ENCODE measurements around the gene CHGA.

DNA sequence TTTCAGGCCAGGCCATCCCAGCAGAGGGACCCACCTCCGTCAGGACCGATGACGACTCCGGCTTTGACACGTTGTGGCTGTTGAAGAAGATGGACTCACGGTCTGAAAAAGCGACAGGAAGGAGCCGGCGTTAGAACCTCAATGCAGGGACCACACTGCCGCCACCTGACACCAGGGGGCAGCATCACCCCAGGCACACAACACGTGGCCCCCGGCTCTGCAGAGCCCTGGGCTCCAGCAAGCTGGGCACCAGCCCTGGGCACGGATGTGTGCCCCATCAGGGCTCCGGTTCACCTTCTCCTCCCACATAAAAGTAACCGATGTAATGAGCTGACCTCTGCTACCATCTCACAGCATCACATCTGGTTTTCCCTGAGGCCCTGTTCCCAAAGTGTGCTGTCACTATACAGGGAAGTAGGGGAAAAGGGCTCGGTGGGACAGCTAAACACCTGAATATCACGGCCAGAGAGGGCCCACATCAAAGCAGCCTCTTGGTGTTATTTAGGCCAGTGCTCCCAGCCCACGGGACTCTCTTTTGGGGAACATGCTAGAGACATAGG is 29.0 kb downstream of the CHGA start:
- TF ChIP-seq, protein P1, sequence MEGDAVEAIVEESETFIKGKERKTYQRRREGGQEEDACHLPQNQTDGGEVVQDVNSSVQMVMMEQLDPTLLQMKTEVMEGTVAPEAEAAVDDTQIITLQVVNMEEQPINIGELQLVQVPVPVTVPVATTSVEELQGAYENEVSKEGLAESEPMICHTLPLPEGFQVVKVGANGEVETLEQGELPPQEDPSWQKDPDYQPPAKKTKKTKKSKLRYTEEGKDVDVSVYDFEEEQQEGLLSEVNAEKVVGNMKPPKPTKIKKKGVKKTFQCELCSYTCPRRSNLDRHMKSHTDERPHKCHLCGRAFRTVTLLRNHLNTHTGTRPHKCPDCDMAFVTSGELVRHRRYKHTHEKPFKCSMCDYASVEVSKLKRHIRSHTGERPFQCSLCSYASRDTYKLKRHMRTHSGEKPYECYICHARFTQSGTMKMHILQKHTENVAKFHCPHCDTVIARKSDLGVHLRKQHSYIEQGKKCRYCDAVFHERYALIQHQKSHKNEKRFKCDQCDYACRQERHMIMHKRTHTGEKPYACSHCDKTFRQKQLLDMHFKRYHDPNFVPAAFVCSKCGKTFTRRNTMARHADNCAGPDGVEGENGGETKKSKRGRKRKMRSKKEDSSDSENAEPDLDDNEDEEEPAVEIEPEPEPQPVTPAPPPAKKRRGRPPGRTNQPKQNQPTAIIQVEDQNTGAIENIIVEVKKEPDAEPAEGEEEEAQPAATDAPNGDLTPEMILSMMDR (IDR thresholded peaks at IDR 0.05): peak; percentile 88
- no peak for TF ChIP-seq EZH2 (IDR thresholded peaks at IDR 0.05; ENCODE audit: borderline replicate concordance, insufficient read depth, low read depth, low read length, poor library complexity, severe bottlenecking)

Data from B cell (primary cell).